Brain pericyte (primary cell): Measurements from ENCODE around the gene NLRP13.

Experiments used
- DNase-seq: peaks from one replicate; pipeline ENCODE4 v3.0.0-alpha.2; 2012; ENCODE audit warnings: low read depth, low spot score

NLRP13 gene

GRCh38 chr19:55901369-55902079, 30.6 kb downstream of the NLRP13 start:
- DNase-seq = no peak

GRCh38 chr19:55898911-55899310, 33.2 kb downstream of the NLRP13 start:
- no peak for DNase-seq

- DNase-seq = no peak
Measured at GRCh38 chr19:55882626-55883025, 49.5 kb downstream of the NLRP13 start.

GRCh38 chr19:55877211-55877610, 54.9 kb downstream of the NLRP13 start:
- DNase-seq = no peak

GRCh38 chr19:55870736-55871135, 61.4 kb downstream of the NLRP13 start:
- no peak for DNase-seq

- no peak for DNase-seq
Measured at GRCh38 chr19:55867101-55867500, 65.0 kb downstream of the NLRP13 start.

GRCh38 chr19:55866521-55866920, 65.6 kb downstream of the NLRP13 start:
- no peak for DNase-seq

- no peak for DNase-seq
Measured at GRCh38 chr19:55858969-55859368, 73.2 kb downstream of the NLRP13 start.

- no peak for DNase-seq
Measured at GRCh38 chr19:55858401-55858800, 73.7 kb downstream of the NLRP13 start.

GRCh38 chr19:55857974-55858373, 74.2 kb downstream of the NLRP13 start:
- DNase-seq = no peak

- no peak for DNase-seq
Measured at GRCh38 chr19:55857149-55857548, 75.0 kb downstream of the NLRP13 start.

GRCh38 chr19:55855160-55855559, 77.0 kb downstream of the NLRP13 start:
- DNase-seq = no peak
